GM18951 (cell line): ENCODE data around the gene MBNL1.

Experiments
- POLR2A ChIP-seq: IDR thresholded peaks from 4 replicates; pipeline ENCODE4 v1.6.1; 2011; ENCODE audit warnings: mild to moderate bottlenecking; ENCODE audit not compliant: insufficient read length, insufficient read depth; ENCODE audit errors: extremely low read depth
- in situ Hi-C: fragments of 300-500 bp; cut with MboI; formaldehyde crosslinking; loops from one replicate; pipeline ENCODE4 v1.12.0; 2022; ENCODE audit warnings: low sequenced_read_pairs, mixed read lengths, inconsistent platforms; ENCODE audit not compliant: unreplicated experiment

Gene MBNL1

DNA sequence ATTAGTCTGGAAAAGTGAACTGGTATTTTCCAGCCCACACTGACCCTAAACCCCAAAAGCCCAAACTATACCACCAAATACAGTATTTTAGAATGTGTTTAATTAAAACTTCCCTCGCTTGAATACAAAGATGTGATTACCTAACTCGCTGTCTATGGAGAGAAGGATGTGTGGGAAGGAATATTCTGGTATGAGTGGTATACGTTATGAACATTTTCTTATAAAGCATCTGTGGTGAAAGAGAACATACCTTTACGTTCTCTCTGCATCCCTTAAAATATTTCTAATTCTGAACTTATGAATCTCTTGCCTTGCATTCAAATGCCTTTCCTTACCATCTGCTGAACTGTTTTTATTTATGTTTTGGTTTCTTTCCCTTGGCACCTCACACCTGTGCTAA lies 201.4 kb downstream of the MBNL1 start:
- in situ Hi-C loops: no loop called here

DNA sequence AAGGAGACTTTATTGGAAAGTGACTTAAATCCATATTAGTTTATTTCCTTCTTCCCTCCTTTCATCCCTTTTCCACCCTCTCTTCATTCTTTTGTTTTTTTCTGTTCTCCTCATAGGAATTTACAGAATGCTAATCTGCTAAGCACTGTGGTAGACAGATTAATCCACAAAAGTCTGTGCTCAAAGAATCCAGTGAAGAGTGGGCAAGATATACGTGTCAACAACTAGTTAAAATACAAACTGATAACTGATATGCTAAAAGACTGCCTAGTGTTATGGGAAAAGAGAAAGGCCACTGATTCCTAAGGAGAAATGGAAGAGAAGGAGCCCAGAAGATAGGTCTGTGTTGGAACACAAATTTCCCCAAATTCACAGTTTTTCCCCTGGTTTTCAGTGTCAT lies 202.2 kb downstream of the MBNL1 start:
- TF ChIP-seq POLR2A: no peak
- in situ Hi-C loops: no loop called here

More for the DNA sequence above, 201.4 kb downstream of the MBNL1 start:
- no peak for TF ChIP-seq POLR2A

DNA sequence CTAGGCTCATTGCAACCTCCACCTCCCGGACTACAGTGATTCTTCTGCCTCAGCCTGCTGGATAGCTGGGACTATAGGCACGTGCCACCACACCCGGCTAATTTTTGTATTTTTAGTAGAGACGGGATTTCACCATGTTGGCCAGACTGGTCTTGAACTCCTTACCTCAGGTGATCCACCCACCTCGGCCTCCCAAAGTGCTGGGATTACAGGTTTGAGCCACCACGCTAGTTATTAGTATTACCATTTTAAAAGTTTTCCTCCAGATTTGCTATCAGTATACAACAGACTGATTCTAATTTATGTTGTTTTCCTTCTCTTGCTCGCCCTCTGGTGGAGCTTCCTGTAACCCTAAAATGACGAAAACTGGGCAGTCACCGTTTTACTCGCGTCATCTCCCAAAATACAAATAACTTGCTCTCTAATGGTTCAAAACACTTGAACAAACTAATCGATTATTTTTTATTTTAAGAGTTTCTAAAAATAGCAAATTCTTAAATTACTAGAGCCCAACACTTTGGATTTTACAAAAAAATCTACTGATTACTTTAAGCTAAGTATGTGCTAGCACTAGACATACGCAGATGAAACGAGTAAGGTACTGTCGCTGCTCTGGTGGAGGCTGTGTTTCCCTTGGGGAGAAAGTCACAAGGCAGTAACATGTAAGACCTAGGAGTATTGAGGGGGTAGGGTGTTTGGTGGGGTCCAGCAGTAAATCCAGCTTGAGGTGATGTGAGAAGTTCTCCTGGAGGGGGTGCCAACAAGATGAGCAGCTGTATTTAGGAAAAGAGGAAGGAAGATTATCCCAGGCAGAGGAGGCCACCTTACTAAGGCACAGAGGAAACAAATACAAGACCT lies 203.3 kb downstream of the MBNL1 start:
- in situ Hi-C loops: no loop called here
- no peak for TF ChIP-seq POLR2A

DNA sequence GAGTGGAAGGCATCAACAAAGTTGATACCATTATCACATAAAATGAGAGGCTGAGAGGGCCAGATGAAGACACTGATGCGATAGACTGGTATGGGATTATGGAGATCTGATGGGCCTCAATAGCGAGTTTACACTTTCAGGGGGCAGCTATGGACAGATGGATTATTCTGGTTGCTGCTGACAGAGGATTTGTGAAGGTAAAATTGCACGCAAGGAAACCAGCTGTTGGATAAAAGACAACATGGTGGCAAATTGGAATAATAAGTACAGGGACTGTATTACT lies 203.9 kb downstream of the MBNL1 start:
- in situ Hi-C loops: no loop called here

DNA sequence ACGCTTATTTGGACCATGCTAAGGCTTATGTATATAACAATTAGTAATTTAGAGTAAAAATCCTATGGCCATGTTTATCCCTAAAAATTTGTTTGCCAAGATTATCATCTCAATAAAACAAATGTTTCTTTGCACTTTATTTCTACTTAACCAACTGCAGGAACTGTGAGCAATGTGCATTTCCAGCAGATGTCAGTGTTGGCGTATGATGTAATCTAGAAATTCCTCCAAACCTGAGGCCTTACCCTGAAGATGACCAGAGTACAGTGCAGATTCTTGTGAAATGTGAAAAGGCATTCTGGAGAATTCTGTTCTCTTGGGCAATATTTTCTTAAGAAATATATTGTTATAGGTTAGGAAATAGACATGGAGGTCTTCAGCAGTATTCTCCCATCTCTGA lies 205.9 kb downstream of the MBNL1 start:
- no peak for TF ChIP-seq POLR2A
- in situ Hi-C loops: no loop called here

More for the DNA sequence above, 203.9 kb downstream of the MBNL1 start:
- TF ChIP-seq POLR2A: no peak

DNA sequence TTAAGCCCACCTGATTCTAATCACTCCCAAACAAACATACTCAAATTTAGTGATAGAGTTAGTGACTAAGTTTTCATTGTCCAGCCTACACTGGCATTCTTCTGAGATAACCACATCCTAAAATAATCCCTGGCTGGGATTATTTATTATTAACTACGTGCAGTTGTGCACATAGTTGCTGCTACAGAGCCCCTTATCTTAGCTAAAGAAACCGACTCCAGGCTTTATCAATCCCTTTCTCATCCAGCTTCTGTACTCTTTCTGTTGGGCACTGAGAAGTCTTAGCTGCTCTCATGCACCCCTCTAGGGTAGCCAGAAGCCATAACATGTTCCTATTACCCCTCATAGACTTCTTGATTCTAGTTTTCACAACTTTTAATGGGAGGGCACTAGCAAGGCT lies 208.7 kb downstream of the MBNL1 start:
- in situ Hi-C loops: loop anchor here (5.0 kb wide), 1 partner anchor 45 kb away; no protein-coding TSS in a partner anchor

DNA sequence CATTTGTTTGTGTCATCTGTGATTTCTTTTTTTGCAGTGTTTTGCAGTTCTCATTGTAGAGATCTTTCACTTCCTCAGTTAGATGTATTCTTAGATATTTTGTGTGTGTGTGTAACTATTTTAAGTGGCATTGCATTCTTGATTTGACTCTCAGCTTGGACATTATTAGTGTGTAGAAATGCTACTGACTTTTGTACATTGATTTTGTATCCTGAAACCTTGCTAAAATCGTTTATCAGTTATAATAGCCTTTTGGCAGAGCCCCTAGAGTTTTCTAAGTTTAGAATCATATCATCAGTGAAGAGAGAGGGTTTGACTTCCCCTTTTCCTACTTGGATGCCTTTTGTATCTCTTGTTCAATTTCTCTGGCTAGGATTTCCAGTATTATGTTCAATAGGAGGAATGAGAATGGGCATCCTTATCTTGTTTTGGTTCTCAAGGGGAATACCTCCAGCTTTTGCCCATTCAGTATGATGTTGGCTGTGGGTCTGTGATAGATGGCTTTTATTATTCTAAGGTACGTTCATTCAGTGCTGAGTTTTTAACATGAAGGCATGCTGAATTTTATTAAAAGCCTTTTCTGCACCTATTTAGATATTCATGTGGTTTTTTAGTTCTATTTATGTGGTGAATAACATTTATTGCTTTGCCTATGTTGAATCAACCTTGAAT lies 211.7 kb downstream of the MBNL1 start:
- in situ Hi-C loops: loop anchor here (10.0 kb wide), 1 partner anchor 94 kb away; no protein-coding TSS in a partner anchor
- TF ChIP-seq POLR2A: no peak

More for the DNA sequence above, 208.7 kb downstream of the MBNL1 start:
- TF ChIP-seq POLR2A: no peak

DNA sequence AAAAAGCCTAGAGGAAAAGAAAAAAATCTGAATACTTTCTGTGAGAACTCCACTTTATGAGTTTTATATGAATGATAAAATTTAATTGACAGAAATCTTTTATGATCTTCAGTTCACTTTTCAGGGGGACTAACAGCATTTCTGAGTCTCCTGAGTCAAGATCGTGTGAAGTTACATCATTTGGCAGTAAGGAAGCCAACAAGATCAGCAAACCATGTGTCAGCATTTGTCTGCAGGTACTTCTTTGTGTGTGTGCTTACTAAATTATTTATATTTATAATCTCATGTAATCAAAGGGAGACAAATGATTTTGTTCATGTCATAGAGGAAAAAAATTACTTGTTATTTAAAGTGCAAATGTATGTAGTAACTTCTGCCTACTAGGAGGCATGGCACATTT lies 217.6 kb downstream of the MBNL1 start:
- in situ Hi-C loops: loop anchor here (10.0 kb wide), 1 partner anchor 88 kb away; no protein-coding TSS in a partner anchor
- no peak for TF ChIP-seq POLR2A

DNA sequence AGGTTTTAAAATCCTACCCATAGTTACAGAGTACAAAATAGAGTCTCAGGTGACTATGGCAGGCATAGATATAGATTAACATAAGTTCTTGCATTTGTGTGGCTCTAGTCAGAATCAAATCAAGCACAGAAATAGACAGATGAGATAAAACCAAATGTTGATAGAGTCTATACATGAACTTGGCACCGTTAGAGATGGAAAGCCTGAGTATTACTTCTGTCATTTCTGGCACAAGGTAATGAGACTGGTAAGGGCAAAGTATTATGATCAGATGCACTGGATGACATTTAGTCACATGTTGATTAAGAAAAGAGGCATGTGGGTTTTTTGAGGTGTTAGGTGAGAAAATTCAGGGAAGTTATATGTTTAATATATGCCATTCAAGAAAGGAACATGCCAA lies 219.7 kb downstream of the MBNL1 start:
- TF ChIP-seq POLR2A: no peak
- in situ Hi-C loops: loop anchor here (10.0 kb wide), 1 partner anchor 86 kb away; no protein-coding TSS in a partner anchor

DNA sequence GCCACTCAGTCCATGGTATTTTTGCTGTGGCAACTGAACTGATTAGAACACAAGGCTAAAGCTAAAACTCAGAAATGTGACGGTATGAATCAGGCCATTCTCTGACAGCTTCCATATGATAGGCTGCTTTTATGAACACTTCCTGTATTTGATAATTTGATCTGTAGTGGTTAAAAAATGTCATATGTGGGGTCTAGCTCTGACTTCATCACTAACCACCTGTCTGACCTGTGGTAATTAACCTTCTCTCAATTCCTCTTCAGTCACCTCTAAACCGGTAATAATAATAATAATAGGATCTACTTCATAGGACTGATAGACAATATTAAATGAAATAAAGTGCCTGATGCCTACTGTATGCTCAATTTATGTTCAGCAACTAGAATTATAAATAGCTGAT lies 223.2 kb downstream of the MBNL1 start:
- in situ Hi-C loops: no loop called here
- no peak for TF ChIP-seq POLR2A

DNA sequence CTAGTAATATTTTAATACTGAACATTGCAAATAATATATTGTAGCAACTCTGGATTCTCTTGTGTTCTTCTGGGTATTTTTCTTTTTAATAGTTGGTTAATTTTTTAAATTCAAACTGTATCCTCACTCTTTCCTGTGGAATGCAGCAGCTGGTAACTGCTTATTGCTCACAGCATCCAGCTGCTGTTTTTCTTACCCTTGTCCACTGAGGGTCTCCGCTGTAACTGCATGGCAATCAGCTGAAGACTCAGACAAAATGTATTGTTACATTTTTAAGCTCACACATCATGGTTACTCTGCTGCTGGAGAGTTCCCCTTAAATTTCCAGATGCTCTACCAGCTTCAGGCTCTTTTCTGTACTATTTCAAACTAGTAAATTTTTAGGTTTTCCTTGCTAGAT lies 227.6 kb downstream of the MBNL1 start:
- TF ChIP-seq POLR2A: no peak

DNA sequence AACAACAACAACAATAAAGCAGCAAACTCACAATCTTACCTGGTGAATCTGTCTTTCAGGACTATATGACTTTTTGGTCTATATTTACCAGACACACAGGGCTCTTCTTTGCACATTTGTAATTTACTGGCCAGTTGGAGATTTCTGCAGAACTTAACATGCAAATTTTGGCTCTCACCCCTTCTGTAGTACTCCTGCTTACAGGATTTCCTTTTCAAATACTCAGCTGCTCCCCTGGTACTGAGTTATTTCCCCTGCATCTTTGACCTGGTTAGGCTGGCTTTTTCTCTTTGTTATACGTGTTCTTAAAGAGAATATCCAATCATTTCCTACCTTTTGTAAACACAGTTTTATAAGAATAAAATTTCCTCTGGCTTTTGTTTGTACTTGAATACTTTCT lies 228.0 kb downstream of the MBNL1 start:
- in situ Hi-C loops: no loop called here
- TF ChIP-seq POLR2A: no peak

More for the DNA sequence above, 227.6 kb downstream of the MBNL1 start:
- in situ Hi-C loops: no loop called here

DNA sequence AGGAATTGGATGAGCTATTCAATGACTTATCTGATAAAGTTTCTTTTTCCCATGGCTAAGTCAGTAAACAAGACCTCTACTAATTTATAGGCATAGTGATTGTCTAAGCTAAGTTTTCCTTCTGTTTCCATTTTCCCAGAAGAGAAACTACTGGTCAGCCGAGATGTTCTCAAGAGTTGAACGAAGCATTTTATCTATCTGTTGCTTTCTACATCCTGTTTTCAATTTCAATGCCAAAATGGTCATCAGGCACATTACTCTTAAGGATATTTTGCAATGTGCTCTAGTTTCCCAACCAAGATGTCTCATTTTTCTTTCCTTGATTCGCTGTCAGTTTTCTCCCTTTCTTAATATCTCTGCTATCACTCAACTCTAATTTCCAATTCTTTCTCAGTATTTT lies 228.7 kb downstream of the MBNL1 start:
- in situ Hi-C loops: no loop called here
- TF ChIP-seq POLR2A: no peak

DNA sequence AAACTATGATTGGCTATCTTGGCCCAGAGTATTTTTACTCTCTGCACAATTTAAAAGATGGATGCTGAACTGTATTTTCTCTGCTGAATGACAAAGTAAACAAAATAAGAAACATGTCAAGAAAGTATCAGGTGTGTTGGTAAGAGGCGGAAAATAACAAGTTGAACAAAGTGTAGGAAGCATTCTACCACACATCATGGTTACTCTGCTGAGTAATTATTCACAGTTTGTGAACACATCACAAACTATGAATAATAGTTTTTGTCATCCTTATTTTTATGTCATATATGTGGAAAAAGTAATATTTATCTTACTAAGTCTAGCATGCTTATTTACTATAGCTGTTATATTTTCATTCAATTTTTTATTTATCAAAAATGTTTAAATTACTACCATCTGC lies 229.2 kb downstream of the MBNL1 start:
- in situ Hi-C loops: no loop called here
- TF ChIP-seq POLR2A: no peak

DNA sequence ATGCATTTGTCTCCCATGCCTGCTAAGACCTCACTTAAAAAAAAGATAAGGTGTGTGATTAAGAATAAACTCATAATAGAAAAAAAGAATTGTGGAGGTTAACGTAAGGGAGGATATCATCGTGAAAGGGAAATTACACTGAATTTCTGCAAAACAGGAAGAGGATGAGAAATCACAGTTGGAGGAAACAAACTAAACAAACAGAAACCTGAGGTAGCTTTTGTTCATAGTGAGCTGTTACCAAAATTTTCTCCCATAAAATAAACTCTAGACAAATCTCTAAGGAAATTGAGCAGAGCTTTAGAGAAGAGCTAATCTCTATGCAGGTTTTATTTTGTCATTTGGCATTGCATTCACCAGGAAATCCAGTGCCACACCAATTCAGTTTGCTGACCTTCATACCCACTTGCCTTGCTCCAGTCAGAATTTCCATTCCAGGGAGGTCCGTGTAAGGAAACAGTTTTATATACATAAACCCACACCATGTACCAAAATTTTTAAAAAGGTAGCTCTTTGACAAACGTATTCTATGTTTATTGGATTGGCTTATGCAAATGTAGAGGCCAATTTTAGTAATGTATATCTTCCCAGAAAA lies 231.2 kb downstream of the MBNL1 start:
- in situ Hi-C loops: no loop called here
- TF ChIP-seq POLR2A: no peak
